ENCODE measurements around the gene PELI3.

GRCh38 chr11:66438504-66439466, 27.9 kb upstream of the PELI3 start, which contains the start of gene MRPL11:
- no peak for TF ChIP-seq POLR2A (IDR thresholded peaks at IDR 0.05)
- peak; percentile 33 to 85 (median 54) for TF ChIP-seq CTCF (IDR thresholded peaks at IDR 0.05)

Data from esophagus squamous epithelium (tissue), 4 donors.